K562 (cell line): ENCODE results near the gene TFAP2A. TPM values are rescaled to one million over a fixed set of nuclear protein-coding genes. Genes with fewer than 3 reads are reported as not detected.

Source experiments
- NEUROD1 ChIP-seq: fragments of 150-350 bp; IDR thresholded peaks from 2 replicates; pipeline ENCODE4 v1.6.1; 2014; ENCODE audit warnings: borderline replicate concordance, low read length, low read depth; ENCODE audit not compliant: partially characterized antibody
- PML ChIP-seq: IDR thresholded peaks from 2 replicates; pipeline ENCODE4 v1.6.1; 2012; ENCODE audit warnings: low read length, inconsistent platforms
- XRCC3 ChIP-seq: fragments of 450-650 bp; IDR thresholded peaks from 2 replicates; pipeline ENCODE4 v1.6.1; 2017; ENCODE audit warnings: mild to moderate bottlenecking, moderate library complexity
- ZNF184 ChIP-seq: sonication (generic); formaldehyde crosslinking; IDR thresholded peaks from 2 replicates; pipeline ENCODE4 v1.5.0; 2020; ENCODE audit warnings: missing genetic modification reagents
- polyA plus RNA-seq, 8 experiments: library from polyadenylated mRNA; depleted of rRNA in 4 of 8; stranded (reverse) in 5 of 8; unstranded in 3 of 8; fragments of >200 nt; fragmentation: Nextera tagmentation in 2 of 8; fragmentation: Illumina TruSeq in 1 of 8; extraction: Ambion mirVana in 2 of 8; extraction: Trizol in 1 of 8; gene quantifications; 2 replicates each; pipeline versions ENCODE4 v1.2.1 to v1.2.3, GENCODE V29; 2011 to 2014; ENCODE audit warnings: inconsistent platforms in 1 of 8, missing spikeins in 1 of 8
- total RNA-seq, 7 experiments: library from RNA; depleted of rRNA in 6 of 7; stranded (reverse); fragments of >200 nt in 6 of 7; fragmentation: Illumina TruSeq in 2 of 7; extraction: Trizol in 2 of 7; gene quantifications; 2 replicates each; pipeline versions ENCODE4 v1.2.1 to v1.2.3, GENCODE V29; 2011 to 2021; ENCODE audit warnings: low replicate concordance in 1 of 7
- TF ChIP-seq, protein P1 (sequence below): fragments of 450-650 bp; IDR thresholded peaks from 2 replicates; pipeline ENCODE4 v1.6.1; 2016; ENCODE audit warnings: mild to moderate bottlenecking, moderate library complexity
- TF ChIP-seq, protein P2 (sequence below): sonication (generic); formaldehyde crosslinking; IDR thresholded peaks from 2 replicates; pipeline ENCODE4 v1.8.0; 2022; ENCODE audit warnings: mild to moderate bottlenecking, missing genetic modification reagents, borderline replicate concordance
- TF ChIP-seq, protein P3 (sequence below): fragments of 450-650 bp; formaldehyde crosslinking; IDR thresholded peaks from 2 replicates; pipeline ENCODE4 v1.4.0; 2020; ENCODE audit warnings: mild to moderate bottlenecking, moderate library complexity
- TF ChIP-seq, protein P4 (sequence below): sonication (generic); formaldehyde crosslinking; IDR thresholded peaks from 2 replicates; pipeline ENCODE4 v1.8.1; 2023; ENCODE audit warnings: mild to moderate bottlenecking, missing genetic modification reagents

Gene TFAP2A
- total and polyA plus RNA-seq, 9 of the 15 experiments (the other 6 are each of a cell fraction or from before 2014, with no cell fraction given): 0.14 to 0.53 (median 0.19) TPM; not detected in 1

DNA sequence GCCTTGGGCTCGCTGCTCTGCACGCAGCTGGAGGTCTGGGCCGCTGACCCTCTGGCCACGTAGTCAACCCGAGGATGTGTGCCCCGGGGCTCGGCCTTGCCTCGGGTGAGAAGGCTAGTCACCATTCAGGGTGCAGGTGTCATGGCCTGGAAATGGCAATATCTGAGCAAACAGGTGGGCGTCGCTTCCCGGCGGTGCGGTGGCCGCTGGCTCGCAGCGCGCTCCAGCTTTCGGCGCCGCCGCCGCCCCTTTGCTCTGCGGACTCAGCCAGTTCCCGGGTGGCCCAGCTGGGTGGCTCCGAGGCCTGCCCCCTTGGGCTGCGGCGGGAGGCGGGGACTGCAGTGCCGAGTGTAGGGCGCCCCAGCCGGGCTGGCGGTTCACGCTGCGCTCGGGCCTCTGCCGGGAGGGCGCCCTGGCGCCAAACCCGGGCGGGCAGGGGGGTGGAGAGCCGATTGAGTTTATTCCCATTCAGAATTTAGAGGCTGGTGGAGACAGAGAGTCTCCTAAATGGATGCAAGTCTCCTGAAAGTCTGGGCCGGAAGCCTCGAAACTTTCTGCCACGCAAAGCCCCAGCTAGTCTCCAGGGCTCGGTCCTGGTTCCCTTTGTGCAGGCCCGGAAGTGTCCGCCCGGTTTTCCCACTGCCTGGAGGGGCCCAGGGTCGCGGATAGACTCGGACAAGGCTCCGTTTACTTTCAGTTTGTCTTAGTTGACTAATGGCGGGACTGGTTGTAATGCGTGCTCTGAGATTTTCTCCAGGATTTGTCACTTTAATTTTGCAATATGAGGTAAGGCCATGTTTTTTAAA, 11.3 kb upstream of the TFAP2A start (continued):
- TF ChIP-seq PML: no peak
- TF ChIP-seq, protein P1, sequence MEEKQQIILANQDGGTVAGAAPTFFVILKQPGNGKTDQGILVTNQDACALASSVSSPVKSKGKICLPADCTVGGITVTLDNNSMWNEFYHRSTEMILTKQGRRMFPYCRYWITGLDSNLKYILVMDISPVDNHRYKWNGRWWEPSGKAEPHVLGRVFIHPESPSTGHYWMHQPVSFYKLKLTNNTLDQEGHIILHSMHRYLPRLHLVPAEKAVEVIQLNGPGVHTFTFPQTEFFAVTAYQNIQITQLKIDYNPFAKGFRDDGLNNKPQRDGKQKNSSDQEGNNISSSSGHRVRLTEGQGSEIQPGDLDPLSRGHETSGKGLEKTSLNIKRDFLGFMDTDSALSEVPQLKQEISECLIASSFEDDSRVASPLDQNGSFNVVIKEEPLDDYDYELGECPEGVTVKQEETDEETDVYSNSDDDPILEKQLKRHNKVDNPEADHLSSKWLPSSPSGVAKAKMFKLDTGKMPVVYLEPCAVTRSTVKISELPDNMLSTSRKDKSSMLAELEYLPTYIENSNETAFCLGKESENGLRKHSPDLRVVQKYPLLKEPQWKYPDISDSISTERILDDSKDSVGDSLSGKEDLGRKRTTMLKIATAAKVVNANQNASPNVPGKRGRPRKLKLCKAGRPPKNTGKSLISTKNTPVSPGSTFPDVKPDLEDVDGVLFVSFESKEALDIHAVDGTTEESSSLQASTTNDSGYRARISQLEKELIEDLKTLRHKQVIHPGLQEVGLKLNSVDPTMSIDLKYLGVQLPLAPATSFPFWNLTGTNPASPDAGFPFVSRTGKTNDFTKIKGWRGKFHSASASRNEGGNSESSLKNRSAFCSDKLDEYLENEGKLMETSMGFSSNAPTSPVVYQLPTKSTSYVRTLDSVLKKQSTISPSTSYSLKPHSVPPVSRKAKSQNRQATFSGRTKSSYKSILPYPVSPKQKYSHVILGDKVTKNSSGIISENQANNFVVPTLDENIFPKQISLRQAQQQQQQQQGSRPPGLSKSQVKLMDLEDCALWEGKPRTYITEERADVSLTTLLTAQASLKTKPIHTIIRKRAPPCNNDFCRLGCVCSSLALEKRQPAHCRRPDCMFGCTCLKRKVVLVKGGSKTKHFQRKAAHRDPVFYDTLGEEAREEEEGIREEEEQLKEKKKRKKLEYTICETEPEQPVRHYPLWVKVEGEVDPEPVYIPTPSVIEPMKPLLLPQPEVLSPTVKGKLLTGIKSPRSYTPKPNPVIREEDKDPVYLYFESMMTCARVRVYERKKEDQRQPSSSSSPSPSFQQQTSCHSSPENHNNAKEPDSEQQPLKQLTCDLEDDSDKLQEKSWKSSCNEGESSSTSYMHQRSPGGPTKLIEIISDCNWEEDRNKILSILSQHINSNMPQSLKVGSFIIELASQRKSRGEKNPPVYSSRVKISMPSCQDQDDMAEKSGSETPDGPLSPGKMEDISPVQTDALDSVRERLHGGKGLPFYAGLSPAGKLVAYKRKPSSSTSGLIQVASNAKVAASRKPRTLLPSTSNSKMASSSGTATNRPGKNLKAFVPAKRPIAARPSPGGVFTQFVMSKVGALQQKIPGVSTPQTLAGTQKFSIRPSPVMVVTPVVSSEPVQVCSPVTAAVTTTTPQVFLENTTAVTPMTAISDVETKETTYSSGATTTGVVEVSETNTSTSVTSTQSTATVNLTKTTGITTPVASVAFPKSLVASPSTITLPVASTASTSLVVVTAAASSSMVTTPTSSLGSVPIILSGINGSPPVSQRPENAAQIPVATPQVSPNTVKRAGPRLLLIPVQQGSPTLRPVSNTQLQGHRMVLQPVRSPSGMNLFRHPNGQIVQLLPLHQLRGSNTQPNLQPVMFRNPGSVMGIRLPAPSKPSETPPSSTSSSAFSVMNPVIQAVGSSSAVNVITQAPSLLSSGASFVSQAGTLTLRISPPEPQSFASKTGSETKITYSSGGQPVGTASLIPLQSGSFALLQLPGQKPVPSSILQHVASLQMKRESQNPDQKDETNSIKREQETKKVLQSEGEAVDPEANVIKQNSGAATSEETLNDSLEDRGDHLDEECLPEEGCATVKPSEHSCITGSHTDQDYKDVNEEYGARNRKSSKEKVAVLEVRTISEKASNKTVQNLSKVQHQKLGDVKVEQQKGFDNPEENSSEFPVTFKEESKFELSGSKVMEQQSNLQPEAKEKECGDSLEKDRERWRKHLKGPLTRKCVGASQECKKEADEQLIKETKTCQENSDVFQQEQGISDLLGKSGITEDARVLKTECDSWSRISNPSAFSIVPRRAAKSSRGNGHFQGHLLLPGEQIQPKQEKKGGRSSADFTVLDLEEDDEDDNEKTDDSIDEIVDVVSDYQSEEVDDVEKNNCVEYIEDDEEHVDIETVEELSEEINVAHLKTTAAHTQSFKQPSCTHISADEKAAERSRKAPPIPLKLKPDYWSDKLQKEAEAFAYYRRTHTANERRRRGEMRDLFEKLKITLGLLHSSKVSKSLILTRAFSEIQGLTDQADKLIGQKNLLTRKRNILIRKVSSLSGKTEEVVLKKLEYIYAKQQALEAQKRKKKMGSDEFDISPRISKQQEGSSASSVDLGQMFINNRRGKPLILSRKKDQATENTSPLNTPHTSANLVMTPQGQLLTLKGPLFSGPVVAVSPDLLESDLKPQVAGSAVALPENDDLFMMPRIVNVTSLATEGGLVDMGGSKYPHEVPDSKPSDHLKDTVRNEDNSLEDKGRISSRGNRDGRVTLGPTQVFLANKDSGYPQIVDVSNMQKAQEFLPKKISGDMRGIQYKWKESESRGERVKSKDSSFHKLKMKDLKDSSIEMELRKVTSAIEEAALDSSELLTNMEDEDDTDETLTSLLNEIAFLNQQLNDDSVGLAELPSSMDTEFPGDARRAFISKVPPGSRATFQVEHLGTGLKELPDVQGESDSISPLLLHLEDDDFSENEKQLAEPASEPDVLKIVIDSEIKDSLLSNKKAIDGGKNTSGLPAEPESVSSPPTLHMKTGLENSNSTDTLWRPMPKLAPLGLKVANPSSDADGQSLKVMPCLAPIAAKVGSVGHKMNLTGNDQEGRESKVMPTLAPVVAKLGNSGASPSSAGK: no peak
- 0 out of 2 replicates have a peak, but pooled peaks have one; percentile 6 for TF ChIP-seq ZNF184
- no peak for TF ChIP-seq XRCC3
- TF ChIP-seq, protein P2, sequence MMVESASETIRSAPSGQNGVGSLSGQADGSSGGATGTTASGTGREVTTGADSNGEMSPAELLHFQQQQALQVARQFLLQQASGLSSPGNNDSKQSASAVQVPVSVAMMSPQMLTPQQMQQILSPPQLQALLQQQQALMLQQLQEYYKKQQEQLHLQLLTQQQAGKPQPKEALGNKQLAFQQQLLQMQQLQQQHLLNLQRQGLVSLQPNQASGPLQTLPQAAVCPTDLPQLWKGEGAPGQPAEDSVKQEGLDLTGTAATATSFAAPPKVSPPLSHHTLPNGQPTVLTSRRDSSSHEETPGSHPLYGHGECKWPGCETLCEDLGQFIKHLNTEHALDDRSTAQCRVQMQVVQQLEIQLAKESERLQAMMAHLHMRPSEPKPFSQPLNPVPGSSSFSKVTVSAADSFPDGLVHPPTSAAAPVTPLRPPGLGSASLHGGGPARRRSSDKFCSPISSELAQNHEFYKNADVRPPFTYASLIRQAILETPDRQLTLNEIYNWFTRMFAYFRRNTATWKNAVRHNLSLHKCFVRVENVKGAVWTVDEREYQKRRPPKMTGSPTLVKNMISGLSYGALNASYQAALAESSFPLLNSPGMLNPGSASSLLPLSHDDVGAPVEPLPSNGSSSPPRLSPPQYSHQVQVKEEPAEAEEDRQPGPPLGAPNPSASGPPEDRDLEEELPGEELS (CRISPR knock-in tag): no peak
- TF ChIP-seq, protein P3, sequence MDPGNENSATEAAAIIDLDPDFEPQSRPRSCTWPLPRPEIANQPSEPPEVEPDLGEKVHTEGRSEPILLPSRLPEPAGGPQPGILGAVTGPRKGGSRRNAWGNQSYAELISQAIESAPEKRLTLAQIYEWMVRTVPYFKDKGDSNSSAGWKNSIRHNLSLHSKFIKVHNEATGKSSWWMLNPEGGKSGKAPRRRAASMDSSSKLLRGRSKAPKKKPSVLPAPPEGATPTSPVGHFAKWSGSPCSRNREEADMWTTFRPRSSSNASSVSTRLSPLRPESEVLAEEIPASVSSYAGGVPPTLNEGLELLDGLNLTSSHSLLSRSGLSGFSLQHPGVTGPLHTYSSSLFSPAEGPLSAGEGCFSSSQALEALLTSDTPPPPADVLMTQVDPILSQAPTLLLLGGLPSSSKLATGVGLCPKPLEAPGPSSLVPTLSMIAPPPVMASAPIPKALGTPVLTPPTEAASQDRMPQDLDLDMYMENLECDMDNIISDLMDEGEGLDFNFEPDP (CRISPR knock-in tag): no peak
- TF ChIP-seq, protein P4, sequence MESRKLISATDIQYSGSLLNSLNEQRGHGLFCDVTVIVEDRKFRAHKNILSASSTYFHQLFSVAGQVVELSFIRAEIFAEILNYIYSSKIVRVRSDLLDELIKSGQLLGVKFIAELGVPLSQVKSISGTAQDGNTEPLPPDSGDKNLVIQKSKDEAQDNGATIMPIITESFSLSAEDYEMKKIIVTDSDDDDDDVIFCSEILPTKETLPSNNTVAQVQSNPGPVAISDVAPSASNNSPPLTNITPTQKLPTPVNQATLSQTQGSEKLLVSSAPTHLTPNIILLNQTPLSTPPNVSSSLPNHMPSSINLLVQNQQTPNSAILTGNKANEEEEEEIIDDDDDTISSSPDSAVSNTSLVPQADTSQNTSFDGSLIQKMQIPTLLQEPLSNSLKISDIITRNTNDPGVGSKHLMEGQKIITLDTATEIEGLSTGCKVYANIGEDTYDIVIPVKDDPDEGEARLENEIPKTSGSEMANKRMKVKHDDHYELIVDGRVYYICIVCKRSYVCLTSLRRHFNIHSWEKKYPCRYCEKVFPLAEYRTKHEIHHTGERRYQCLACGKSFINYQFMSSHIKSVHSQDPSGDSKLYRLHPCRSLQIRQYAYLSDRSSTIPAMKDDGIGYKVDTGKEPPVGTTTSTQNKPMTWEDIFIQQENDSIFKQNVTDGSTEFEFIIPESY (CRISPR knock-in tag): peak; percentile 52; the same call in 1 of the 2 replicates
- TF ChIP-seq NEUROD1: no peak
